GM23338 (cell line): Measurements from ENCODE around the gene ARRDC2.

Source experiments
- CREB1 ChIP-seq: fragments of 250-450 bp; sonication (Bioruptor Pico); IDR thresholded peaks from 2 replicates; pipeline ENCODE4 v1.5.0; 2020; ENCODE audit warnings: low read depth, mild to moderate bottlenecking, moderate library complexity
- CTCF ChIP-seq, 2 experiments: fragments of 200-600 bp in 1 of 2; sonication (generic) in 1 of 2; conservative IDR thresholded peaks; 2 replicates each; pipeline versions ENCODE4 v1.5.1 to v1.6.1; 2016 to 2017; ENCODE audit warnings: antibody characterized with exemption in 2 of 2, low read depth in 2 of 2, mild to moderate bottlenecking in 2 of 2, moderate library complexity in 1 of 2
- ETS1 ChIP-seq: IDR thresholded peaks from 2 replicates; pipeline ENCODE4 v1.6.1; 2016; ENCODE audit warnings: antibody characterized with exemption
- EZH2 ChIP-seq: fragments of 200-600 bp; sonication (generic); IDR thresholded peaks from one replicate; pipeline ENCODE4 v1.8.0; 2017; ENCODE audit warnings: antibody characterized with exemption, mild to moderate bottlenecking, low read depth; ENCODE audit not compliant: unreplicated experiment
- EZH2phosphoT487 ChIP-seq: fragments of 200-600 bp; sonication (generic); IDR thresholded peaks from one replicate; pipeline ENCODE4 v1.8.1; 2018; ENCODE audit warnings: antibody characterized with exemption; ENCODE audit not compliant: unreplicated experiment
- JUNB ChIP-seq: IDR thresholded peaks from one replicate; pipeline ENCODE4 v1.6.1; 2016; ENCODE audit warnings: antibody characterized with exemption; ENCODE audit not compliant: unreplicated experiment
- POLR2AphosphoS5 ChIP-seq: IDR thresholded peaks from 2 replicates; pipeline ENCODE4 v1.6.1; 2016; ENCODE audit warnings: antibody characterized with exemption, low read depth
- STAT1 ChIP-seq: IDR thresholded peaks from one replicate; pipeline ENCODE4 v1.6.1; 2016; ENCODE audit warnings: antibody characterized with exemption; ENCODE audit not compliant: unreplicated experiment
- TF ChIP-seq, protein P1 (sequence below): IDR thresholded peaks from one replicate; pipeline ENCODE4 v1.6.1; 2018; ENCODE audit warnings: antibody characterized with exemption; ENCODE audit not compliant: unreplicated experiment

DNA sequence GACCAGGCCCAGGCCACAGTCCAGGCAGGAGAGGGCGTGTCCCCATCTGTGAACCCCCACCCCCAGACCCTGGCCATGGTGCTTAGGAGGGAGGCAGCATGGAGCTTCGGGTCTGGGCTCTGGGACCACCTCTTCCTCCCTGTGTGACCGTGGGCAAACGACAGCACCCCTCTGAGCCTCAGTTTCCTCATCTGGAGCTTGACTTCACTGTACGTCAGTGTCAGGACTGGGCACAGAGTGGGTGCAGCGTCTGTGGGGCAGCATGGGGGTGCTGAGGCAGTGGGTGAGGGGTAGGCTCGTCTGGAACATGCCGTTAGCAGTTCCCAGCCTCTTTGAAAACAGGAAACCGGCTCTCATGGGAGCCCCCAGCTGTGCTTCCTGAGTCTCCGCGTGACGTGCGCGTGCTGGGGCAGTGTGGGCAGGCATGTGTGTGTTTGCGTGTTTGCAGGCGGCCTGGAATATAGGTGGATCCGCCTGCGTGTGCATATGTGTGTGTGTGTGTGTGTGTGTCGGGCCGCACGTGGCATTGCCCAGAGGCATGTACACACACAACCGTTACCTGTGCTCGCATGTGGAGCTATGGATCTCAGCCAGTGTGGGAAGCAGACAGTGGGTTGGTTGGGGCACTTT lies 15.8 kb downstream of the ARRDC2 start:
- TF ChIP-seq CTCF (conservative IDR thresholded peaks at IDR 0.05; ENCODE audit: low read depth in 2 of 2) (no peak), EZH2 (no peak), POLR2AphosphoS5 (no peak), JUNB (no peak), ETS1 (no peak), CREB1 (CRISPR knock-in tag) (no peak), EZH2phosphoT487 (no peak), STAT1 (no peak)
- TF ChIP-seq, protein P1, sequence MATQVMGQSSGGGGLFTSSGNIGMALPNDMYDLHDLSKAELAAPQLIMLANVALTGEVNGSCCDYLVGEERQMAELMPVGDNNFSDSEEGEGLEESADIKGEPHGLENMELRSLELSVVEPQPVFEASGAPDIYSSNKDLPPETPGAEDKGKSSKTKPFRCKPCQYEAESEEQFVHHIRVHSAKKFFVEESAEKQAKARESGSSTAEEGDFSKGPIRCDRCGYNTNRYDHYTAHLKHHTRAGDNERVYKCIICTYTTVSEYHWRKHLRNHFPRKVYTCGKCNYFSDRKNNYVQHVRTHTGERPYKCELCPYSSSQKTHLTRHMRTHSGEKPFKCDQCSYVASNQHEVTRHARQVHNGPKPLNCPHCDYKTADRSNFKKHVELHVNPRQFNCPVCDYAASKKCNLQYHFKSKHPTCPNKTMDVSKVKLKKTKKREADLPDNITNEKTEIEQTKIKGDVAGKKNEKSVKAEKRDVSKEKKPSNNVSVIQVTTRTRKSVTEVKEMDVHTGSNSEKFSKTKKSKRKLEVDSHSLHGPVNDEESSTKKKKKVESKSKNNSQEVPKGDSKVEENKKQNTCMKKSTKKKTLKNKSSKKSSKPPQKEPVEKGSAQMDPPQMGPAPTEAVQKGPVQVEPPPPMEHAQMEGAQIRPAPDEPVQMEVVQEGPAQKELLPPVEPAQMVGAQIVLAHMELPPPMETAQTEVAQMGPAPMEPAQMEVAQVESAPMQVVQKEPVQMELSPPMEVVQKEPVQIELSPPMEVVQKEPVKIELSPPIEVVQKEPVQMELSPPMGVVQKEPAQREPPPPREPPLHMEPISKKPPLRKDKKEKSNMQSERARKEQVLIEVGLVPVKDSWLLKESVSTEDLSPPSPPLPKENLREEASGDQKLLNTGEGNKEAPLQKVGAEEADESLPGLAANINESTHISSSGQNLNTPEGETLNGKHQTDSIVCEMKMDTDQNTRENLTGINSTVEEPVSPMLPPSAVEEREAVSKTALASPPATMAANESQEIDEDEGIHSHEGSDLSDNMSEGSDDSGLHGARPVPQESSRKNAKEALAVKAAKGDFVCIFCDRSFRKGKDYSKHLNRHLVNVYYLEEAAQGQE: peak; percentile 46
